ENCODE measurements around the gene GJA4.

DNA sequence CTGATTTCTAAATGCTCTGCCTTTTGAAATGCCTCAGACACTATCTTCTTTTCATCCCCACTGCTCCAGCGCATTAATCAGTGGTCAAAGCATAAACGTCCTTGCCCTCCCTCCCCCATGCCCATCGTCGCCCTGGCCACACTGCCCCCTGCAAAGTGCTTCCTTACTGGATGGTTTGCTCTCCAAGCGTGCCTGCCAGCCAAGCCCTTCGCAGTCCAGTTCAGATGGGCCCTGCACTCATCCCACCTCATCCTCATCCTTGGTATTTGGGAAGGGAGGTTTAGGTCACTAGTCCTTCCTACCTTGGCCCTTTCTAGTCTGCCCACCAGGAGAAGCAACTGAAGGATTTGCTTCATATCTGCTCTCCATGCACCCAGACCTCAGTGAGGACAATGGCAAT lies 3.1 kb downstream of the GJA4 start:
- TF ChIP-seq, protein P1, sequence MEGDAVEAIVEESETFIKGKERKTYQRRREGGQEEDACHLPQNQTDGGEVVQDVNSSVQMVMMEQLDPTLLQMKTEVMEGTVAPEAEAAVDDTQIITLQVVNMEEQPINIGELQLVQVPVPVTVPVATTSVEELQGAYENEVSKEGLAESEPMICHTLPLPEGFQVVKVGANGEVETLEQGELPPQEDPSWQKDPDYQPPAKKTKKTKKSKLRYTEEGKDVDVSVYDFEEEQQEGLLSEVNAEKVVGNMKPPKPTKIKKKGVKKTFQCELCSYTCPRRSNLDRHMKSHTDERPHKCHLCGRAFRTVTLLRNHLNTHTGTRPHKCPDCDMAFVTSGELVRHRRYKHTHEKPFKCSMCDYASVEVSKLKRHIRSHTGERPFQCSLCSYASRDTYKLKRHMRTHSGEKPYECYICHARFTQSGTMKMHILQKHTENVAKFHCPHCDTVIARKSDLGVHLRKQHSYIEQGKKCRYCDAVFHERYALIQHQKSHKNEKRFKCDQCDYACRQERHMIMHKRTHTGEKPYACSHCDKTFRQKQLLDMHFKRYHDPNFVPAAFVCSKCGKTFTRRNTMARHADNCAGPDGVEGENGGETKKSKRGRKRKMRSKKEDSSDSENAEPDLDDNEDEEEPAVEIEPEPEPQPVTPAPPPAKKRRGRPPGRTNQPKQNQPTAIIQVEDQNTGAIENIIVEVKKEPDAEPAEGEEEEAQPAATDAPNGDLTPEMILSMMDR (conservative IDR thresholded peaks at IDR 0.05; ENCODE audit: low read depth, low read length) = no peak
- no peak for TF ChIP-seq EZH2phosphoT487 (IDR thresholded peaks at IDR 0.05; ENCODE audit: borderline replicate concordance, low read length)
